GM18868 (cell line): Measurements from ENCODE around the gene SCYGR1.
A peak's percentile ranks its signal among the peaks of the same experiment; 100 is the strongest.
"Not testable (repeated sequence)": the region's sequence is repeated elsewhere in the genome, so short reads cannot be mapped to it uniquely, and the experiment has no call there.

Experiments used
- ATAC-seq: cut with Tn5 transposase; IDR thresholded peaks from one replicate; pipeline ENCODE4 v1.9.1; 2021; ENCODE audit warnings: mild to moderate bottlenecking, moderate library complexity; ENCODE audit not compliant: unreplicated experiment

Gene SCYGR1

GRCh38 chr2:227374158-227374557, 13.6 kb downstream of the SCYGR1 start:
- ATAC-seq: peak; percentile 86

DNA sequence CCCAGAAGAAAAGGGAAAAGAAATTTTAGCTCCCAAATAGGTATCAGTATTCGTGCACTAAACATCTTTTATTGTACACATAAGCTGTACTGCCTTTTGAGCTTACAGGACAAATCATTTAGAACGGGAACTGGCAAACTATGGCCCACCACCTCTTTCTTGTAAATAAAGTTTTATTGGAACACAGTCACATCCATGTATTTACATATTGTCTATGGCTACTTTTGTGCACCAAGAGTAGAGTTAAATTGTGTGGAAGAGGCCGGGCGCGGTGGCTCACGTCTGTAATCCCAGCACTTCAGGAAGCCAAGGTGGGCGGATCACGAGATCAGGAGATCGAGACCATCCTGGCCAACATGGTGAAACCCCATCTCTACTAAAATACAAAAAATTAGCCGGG, 14.4 kb downstream of the SCYGR1 start:
- ATAC-seq: no peak

GRCh38 chr2:227370791-227371312, 16.9 kb downstream of the SCYGR1 start:
- no peak for ATAC-seq

GRCh38 chr2:227370092-227370491, 17.7 kb downstream of the SCYGR1 start:
- ATAC-seq: no peak

DNA sequence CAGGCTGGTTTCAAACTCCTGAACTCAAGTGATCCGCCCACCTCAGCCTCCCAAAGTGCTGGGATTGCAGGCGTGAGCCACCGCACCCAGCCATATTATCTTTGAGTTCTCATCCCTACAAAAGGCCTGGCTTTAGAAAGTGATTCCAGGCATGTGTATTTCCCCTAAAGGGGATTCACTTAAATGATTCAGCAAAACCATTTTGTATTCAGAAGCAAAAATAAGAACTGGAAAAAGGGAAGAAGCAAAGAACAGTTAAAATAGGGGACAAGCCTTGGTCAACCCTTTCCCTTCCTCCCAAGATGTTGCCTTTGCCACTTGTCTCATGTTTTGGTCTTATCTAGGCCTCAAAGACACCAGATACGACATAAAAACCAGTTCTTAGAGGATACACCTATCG, 19.2 kb downstream of the SCYGR1 start:
- ATAC-seq: no peak

GRCh38 chr2:227367427-227367795, 20.3 kb downstream of the SCYGR1 start:
- ATAC-seq: no peak

- no peak for ATAC-seq
Measured at GRCh38 chr2:227366769-227367426, 20.9 kb downstream of the SCYGR1 start.

DNA sequence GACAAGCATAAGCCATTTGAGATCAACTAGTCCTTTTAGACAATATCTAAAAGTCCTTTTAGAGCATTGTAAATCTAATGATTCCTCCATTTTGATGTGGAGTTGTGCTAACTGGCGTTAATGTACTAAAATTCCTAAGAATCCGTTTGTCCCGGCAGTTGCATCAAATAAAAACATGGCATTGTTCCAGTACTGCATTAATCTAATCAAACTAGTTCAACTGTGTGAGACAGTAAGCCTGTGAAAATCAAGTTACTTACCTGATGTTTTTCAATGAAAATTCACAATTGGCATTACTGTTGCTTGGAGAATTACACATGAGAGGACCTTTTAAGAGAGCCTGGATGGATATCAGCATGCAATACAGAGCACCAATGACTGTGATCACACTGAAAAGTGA, 21.9 kb downstream of the SCYGR1 start:
- ATAC-seq: no peak

DNA sequence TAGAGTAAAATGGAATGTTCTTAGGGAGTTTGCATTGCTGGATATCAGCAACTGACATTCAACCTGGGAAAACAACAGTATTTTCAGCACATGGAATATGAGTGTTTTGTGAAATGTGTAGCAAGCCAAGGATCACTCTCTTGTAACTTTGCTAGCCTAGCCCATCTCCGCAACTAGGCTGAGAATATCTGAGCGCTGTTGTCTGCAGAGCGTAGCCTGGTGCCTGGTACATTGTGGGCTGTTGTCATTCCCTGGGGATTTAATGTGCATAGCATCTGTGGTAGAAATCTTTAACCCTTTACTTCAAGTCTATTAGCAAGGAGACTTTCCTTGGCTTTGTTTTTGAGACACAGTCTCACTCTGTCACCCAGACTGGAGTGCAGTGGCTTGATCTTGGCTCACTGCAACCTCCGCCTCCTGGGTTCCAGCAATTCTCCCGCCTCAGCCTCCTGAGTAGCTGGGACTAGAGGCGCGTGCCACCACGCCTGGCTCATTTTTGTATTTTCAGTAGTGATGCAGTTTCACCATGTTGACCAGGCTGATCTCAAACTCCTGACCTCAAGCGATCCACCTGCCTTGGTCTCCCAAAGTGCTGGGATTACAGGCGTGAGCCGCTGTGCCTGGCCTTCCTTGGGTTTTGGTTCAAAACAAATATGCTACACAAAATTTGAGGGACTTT, 23.0 kb downstream of the SCYGR1 start:
- not testable (repeated sequence) for ATAC-seq

- ATAC-seq: no peak
Measured at GRCh38 chr2:227363756-227364155, 24.0 kb downstream of the SCYGR1 start.

DNA sequence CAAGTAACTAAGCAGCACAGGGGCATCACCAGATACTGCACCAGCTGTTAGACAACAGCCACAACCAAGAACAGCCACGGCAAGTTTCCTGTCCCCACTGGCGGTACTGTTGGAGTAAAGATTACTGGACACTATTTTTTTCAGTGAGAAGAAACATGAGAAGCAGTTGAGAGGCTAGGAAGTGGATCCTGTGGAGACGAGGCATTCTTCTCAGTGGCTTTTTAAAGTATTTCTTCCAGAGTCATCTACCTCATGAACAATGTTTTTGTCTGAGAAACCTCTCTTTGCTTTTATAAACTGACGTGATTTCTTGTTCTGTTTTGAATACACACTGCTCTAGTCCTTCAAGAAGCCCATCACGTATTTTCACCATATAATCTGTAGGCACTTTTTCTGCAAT, 27.4 kb downstream of the SCYGR1 start:
- no peak for ATAC-seq

DNA sequence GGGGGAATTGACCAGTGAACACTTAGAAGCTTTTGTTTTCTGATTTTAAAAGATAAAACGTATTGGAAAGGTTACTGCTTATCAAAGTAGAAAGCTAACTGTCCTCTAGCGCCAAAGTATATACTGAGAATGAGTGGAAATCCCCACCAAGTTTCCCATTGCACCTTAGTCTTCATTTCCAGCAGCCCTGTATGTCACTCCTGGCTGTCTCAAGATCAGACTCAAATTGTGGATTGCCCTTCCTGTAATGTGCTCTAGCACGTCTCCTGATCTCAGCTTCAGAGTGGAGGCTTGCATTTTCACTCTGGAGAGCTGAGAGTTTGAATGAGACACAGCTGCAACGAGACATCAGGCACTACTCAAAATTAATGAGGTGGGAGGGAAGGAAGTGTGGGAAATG, 36.1 kb downstream of the SCYGR1 start:
- peak; percentile 95 for ATAC-seq

DNA sequence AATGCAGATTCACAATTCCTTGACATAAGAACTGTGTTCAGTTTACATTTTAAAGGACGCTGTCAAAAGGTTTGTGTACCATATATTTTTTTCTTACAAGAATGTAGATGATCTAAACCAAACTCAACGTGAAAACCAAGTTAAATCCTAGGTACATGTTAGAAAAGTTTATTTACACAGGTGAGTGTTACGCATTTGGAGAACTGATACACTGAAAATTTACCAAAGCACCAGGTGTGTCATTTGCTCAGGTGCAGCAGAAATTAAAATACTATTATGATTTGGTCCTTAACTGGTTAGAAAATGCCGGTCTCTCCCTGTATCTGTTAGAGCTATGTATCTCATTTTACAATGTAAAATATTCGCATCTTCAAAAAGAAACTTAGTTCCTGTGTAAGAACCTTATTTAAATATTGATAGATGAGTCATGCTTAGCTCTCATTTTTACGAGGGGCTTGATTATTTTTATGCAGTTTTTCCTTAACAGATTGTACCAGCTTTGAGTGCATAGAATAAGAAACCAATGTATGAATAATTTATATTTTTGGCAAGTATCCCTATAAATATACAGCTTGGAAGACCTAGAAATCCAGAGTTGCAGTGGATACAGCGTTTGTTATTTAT, 37.6 kb downstream of the SCYGR1 start:
- no peak for ATAC-seq

- ATAC-seq: no peak
Measured at GRCh38 chr2:227348324-227348723, 39.4 kb downstream of the SCYGR1 start.

- no peak for ATAC-seq
Measured at GRCh38 chr2:227347117-227347516, 40.6 kb downstream of the SCYGR1 start.

DNA sequence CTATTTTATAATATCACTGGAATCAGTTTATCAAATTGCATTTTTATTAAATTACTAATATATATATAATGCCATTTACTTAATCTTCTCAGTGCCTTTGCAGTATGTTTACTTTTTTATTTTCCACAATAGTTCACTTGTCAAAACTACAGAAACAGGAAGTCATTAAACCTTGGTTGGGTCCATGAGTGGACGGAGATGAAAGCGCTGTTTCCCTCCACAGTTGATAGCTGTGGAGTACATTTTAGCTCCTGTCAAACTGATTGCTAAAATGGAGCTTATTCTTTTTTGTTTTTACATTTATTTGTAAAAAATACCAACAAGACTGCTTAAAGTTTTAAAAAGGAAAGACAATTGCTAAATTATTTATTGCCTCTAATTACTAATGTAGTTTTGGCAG, 43.5 kb downstream of the SCYGR1 start:
- no peak for ATAC-seq

DNA sequence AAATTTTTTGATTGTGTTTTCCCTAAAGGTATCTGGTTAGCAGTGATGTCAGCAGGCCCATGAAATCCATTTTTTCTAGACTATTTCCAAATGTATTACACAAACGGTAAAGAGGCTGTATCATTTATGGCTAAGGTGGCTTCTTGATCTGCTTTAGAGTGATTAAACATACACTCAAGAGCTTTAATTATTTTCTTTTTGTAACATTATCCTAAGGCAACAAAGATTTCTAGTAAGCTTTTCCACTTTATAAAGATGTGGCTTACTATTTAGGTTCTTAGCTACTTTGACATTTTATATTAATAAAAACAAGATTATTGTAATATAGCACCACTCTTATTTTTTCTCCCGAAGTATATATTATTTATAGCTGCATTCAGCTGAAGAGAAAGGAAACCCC, 46.2 kb downstream of the SCYGR1 start:
- no peak for ATAC-seq

GRCh38 chr2:227340106-227340505, 47.6 kb downstream of the SCYGR1 start:
- ATAC-seq: no peak

DNA sequence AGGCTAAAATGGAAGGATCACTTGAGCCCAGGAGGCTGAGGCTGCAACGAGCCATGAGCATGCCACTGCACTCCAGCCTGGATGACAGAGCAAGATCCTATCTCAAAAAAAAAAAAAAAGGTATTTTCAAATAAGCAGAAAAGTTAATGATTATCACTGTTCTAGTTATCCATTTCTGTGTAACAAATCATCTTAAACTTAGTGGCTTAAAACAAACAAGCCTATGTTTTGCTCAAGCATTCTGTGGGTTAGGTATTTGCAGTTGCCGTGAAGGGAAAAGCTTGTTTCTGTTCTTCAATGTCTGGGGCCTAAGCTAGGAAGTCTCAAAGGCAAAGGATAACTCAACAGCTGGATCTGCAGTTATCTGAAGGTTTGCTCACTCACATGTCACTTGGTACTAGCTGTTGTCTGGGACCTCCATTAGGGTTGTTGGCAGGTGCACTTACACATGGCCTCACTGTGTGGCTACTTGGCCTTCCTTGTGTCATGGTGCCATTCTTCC, 48.6 kb downstream of the SCYGR1 start:
- ATAC-seq: no peak
